Measurements from ENCODE around the gene TMEM184A.

The TMEM184A gene

DNA sequence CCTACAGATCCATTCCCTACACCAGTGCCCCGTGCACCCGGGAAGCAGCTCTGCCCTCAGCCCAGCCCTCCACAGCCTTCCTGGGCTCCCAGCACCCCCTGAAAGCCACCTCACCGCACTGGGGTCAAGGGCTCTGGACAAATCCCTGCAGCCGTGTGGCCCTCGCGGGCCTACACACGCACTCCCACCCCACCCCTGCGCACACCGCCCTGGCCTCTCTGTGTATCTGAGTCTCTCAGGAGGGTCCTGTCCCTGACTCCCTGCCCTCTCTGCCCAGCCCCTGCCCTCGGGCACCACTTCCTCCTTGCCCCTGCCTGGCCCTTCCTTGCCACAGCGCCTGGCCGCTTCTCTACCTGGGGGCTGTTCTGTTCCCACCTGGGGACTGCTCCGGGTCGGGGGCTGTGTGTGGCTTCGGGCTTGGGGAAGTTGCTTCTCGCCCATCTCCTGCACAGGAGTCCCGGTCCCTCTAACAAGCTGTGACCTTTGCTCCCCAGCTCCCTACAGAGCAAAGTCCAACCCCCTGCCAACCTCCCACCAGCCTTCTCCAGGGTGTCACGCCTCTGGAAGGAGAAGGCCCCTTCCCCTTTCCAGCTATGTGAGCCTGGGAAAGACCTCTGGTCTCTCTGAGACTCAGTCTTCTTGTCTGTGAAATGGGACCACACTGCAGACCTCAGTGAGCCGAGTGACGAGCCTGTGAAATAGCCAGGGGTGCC is 1.5 kb downstream of the TMEM184A start:
- TF ChIP-seq RAD21 (IDR thresholded peaks at IDR 0.05; ENCODE audit: low read depth) (no peak), EGR1 (IDR thresholded peaks at IDR 0.05) (no peak), ZBTB7A (IDR thresholded peaks at IDR 0.05; ENCODE audit: low read depth) (no peak), NFIC (IDR thresholded peaks at IDR 0.05) (no peak), YY1 (IDR thresholded peaks at IDR 0.05; ENCODE audit: low read depth) (no peak), TEAD4 (IDR thresholded peaks at IDR 0.05) (no peak)
- TF ChIP-seq, protein P1, sequence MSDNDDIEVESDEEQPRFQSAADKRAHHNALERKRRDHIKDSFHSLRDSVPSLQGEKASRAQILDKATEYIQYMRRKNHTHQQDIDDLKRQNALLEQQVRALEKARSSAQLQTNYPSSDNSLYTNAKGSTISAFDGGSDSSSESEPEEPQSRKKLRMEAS (IDR thresholded peaks at IDR 0.05) = no peak
- TF ChIP-seq, protein P2, sequence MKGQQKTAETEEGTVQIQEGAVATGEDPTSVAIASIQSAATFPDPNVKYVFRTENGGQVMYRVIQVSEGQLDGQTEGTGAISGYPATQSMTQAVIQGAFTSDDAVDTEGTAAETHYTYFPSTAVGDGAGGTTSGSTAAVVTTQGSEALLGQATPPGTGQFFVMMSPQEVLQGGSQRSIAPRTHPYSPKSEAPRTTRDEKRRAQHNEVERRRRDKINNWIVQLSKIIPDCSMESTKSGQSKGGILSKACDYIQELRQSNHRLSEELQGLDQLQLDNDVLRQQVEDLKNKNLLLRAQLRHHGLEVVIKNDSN (IDR thresholded peaks at IDR 0.05) = no peak

DNA sequence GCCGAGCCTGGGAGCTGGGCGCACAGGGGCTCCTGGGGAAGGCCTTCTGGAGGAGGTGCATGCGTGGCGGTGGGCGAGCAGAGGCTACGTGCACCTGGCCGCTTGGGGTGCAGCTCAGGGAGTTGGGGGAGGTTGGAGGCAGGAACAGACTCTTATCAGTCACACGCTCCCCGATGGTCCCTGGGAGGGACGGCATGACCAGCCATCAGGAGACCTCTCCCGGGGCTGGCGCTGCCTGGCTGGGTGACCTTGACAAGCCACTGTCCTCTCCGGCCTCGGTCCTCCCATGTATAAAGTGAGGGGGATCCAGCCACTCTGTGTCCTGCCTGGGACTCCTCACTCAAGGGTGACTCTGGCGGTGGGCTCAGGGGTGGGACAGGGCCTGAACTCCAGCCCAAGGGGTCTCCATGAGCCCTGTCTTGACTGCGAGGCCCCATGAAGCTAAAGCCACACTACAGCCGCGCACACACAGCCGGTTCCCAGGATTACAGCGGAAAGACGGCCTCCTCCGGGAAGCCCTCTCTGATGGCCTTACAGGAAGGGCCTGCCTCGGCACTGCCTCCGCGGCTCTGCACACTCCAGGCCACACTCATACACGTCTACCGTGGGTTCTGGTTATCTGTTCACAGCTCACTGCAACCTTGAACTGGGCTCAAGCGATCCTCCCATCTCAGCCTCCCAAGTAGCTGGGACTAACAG is 2.3 kb downstream of the TMEM184A start:
- TF ChIP-seq CEBPB (IDR thresholded peaks at IDR 0.05) (no peak), EGR1 (IDR thresholded peaks at IDR 0.05) (no peak), NFIC (IDR thresholded peaks at IDR 0.05) (no peak), TAF1 (IDR thresholded peaks at IDR 0.05; ENCODE audit: low read depth) (no peak), CREB1 (IDR thresholded peaks at IDR 0.05; ENCODE audit: low read depth) (no peak), FOXM1 (IDR thresholded peaks at IDR 0.05; ENCODE audit: borderline replicate concordance, low read depth) (no peak), TCF12 (IDR thresholded peaks at IDR 0.05; ENCODE audit: low read depth) (no peak), RAD21 (IDR thresholded peaks at IDR 0.05; ENCODE audit: low read depth) (no peak), EP300 (IDR thresholded peaks at IDR 0.05; ENCODE audit: borderline replicate concordance) (no peak), ZBTB7A (IDR thresholded peaks at IDR 0.05; ENCODE audit: low read depth) (no peak), TEAD4 (IDR thresholded peaks at IDR 0.05) (no peak), YY1 (IDR thresholded peaks at IDR 0.05; ENCODE audit: low read depth) (no peak)
- TF ChIP-seq, protein P1 (IDR thresholded peaks at IDR 0.05) = no peak
- TF ChIP-seq, protein P2 (IDR thresholded peaks at IDR 0.05) = no peak
- TF ChIP-seq, protein P3, sequence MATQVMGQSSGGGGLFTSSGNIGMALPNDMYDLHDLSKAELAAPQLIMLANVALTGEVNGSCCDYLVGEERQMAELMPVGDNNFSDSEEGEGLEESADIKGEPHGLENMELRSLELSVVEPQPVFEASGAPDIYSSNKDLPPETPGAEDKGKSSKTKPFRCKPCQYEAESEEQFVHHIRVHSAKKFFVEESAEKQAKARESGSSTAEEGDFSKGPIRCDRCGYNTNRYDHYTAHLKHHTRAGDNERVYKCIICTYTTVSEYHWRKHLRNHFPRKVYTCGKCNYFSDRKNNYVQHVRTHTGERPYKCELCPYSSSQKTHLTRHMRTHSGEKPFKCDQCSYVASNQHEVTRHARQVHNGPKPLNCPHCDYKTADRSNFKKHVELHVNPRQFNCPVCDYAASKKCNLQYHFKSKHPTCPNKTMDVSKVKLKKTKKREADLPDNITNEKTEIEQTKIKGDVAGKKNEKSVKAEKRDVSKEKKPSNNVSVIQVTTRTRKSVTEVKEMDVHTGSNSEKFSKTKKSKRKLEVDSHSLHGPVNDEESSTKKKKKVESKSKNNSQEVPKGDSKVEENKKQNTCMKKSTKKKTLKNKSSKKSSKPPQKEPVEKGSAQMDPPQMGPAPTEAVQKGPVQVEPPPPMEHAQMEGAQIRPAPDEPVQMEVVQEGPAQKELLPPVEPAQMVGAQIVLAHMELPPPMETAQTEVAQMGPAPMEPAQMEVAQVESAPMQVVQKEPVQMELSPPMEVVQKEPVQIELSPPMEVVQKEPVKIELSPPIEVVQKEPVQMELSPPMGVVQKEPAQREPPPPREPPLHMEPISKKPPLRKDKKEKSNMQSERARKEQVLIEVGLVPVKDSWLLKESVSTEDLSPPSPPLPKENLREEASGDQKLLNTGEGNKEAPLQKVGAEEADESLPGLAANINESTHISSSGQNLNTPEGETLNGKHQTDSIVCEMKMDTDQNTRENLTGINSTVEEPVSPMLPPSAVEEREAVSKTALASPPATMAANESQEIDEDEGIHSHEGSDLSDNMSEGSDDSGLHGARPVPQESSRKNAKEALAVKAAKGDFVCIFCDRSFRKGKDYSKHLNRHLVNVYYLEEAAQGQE (IDR thresholded peaks at IDR 0.05; ENCODE audit: low read depth) = no peak

DNA sequence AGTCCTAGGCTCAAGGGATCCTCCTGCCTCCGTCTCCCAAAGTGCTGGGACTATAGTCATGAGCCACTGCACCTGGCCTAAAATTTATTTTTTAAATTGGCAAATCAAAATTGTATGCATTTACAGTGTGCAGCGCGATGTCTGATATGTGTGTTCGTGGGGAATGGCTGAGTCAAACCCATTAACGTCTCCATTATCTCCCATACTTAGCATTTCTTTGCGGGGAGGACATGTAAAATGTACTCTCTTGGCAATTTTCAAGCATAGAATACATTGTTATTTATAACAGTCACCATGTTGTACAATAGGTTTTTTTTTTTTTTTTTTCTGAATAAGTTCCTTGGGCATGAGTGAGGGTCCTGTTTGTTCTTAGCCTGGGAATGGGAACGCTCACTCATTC is 3.8 kb downstream of the TMEM184A start:
- TF ChIP-seq CEBPB (IDR thresholded peaks at IDR 0.05) = no peak
- no peak for TF ChIP-seq EGR1 (IDR thresholded peaks at IDR 0.05)
- no peak for TF ChIP-seq TEAD4 (IDR thresholded peaks at IDR 0.05)
- TF ChIP-seq, protein P1 (IDR thresholded peaks at IDR 0.05) = no peak
- TF ChIP-seq CREB1 (IDR thresholded peaks at IDR 0.05; ENCODE audit: low read depth) = no peak
- TF ChIP-seq RAD21 (IDR thresholded peaks at IDR 0.05; ENCODE audit: low read depth) = no peak
- TF ChIP-seq, protein P2 (IDR thresholded peaks at IDR 0.05) = no peak

DNA sequence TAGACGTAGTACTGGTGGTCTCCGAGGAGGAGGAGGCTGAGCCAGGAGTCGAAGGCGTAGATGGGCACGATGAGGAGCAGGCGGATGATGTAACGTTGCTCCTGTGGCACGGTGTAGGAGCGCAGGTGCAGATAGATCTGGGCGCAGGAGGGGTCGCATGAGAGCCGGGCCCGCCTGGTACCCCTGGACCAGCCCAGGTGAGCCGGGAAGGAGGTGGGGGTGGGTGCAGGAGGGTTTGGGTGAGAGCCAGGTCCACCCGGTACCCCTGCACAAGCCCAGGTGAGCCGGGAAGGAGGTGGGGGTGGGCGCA is 5.2 kb downstream of the TMEM184A start:
- no peak for TF ChIP-seq CEBPB (IDR thresholded peaks at IDR 0.05)
- TF ChIP-seq TAF1 (IDR thresholded peaks at IDR 0.05; ENCODE audit: low read depth) = no peak
- TF ChIP-seq, protein P1 (IDR thresholded peaks at IDR 0.05) = no peak
- no peak for TF ChIP-seq NFIC (IDR thresholded peaks at IDR 0.05)
- TF ChIP-seq TEAD4 (IDR thresholded peaks at IDR 0.05) = no peak
- TF ChIP-seq TCF12 (IDR thresholded peaks at IDR 0.05; ENCODE audit: low read depth) = no peak
- TF ChIP-seq ZBTB7A (IDR thresholded peaks at IDR 0.05; ENCODE audit: low read depth) = no peak
- no peak for TF ChIP-seq RAD21 (IDR thresholded peaks at IDR 0.05; ENCODE audit: low read depth)
- TF ChIP-seq CREB1 (IDR thresholded peaks at IDR 0.05; ENCODE audit: low read depth) = no peak
- TF ChIP-seq, protein P2 (IDR thresholded peaks at IDR 0.05) = no peak

DNA sequence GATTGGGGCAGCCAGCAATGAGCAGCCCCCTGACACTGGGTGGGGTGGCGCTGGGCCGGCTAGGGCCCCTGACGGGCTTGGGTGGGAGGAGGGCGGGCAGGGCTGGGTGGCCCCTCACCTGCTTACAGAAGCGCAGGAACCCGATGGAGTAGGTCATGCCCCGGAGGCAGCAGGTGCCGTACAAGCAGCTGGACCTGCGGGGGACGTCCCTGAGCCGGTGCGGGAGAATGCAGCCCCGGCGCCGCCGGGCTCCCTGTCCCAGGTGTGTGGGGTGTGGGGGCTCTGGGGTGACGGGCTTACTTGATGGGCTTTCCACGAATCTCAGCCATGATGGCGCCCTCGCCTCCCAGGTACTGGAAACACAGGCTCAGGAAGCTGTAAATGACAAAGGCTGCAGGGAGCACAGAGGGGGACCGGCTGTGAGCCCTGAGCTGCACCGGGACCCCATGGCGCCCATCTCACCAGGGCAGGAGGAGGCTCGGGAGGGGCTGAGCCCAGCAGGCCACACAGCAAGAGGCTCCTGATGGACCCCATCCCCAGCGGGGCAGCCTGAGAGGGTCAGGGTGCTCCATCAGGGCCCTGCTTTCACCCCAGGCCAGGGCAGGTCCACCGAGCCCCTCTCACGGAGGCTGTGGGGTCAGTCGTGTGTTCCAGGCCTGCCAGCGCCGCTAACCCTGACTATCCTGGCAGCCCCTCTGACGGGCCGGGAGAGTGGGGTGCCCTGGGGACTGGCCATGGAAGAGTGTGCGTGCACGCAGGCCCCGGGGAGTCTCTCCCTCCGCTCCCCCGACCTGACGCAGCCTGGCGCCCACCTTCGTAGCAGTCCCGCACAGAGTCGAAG is 5.8 kb downstream of the TMEM184A start:
- TF ChIP-seq NFIC (IDR thresholded peaks at IDR 0.05) = no peak

Measured in Ishikawa (cell line).